H1 (cell line): ENCODE measurements around the gene CHST11.

Experiments used
- CBX5 ChIP-seq: fragments of 300-800, 300-1000 bp; sonication (generic); IDR thresholded peaks from 2 replicates; pipeline ENCODE4 v1.7.1; 2016; ENCODE audit warnings: antibody characterized with exemption, low read length, low read depth
- EP300 ChIP-seq, 2 experiments: IDR thresholded peaks; 1 replicate in 1 of 2; 2 replicates in 1 of 2; pipeline ENCODE4 v1.6.1; 2011 to 2012; ENCODE audit warnings: low read depth in 2 of 2, low read length in 2 of 2, mild to moderate bottlenecking in 2 of 2, borderline replicate concordance in 1 of 2, inconsistent platforms in 1 of 2, moderate library complexity in 1 of 2
- POLR2A ChIP-seq, 2 experiments: IDR thresholded peaks; 1 replicate in 1 of 2; 2 replicates in 1 of 2; pipeline ENCODE4 v1.6.1; 2011; ENCODE audit warnings: low read depth in 2 of 2, low read length in 2 of 2, mild to moderate bottlenecking in 2 of 2; ENCODE audit errors: control extremely low read depth in 1 of 2

DNA sequence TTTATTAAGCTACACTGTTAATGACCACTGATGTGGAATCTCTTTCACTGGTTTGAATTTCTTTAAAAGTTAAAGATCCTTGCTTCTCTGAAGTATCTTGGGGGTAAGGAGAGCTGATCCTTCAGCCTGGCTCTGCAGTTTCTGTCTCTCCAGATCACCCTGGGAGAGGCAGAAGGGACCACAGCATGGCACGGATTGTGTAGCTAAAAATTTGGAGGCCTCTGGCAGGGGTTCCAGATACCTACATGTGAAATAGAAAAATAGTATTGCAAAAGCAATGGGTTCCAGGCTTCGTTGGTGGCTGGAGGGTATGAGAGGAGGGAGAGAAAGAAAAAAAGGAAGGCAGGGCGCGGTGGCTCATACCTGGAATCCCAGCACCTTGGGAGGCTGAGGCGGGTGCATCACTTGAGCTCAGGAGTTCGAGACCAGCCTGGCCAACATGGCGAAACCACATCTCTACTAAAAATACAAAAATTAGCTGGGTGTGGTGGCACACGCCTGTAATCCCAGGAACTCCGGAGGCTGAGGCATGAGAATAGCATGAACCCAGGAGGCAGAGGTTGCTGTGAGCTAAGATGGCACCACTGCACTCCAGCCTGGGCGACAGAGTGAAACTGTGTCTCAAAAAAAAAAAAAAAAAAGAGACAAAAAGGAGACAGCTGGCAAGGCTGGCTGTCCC lies 3.4 kb downstream of the CHST11 start:
- TF ChIP-seq EP300 (IDR thresholded peaks at IDR 0.05; ENCODE audit: borderline replicate concordance in 1 of 2, low read depth in 2 of 2, low read length in 2 of 2): no peak
- TF ChIP-seq POLR2A (IDR thresholded peaks at IDR 0.05; ENCODE audit: control extremely low read depth in 1 of 2, low read depth in 2 of 2, low read length in 2 of 2): no peak
- TF ChIP-seq CBX5: no peak
